Stimulated activated CD8-positive, alpha-beta memory T cell treated with anti-CD3 and anti-CD28 coated beads, Interleukin-2, amount 100 ng/mL, for 1 hour (primary cell): Measurements from ENCODE around the gene TGIF2LX.
"Not testable (repeated sequence)": the region's sequence is repeated elsewhere in the genome, so short reads cannot be mapped to it uniquely, and the experiment has no call there.

Experiments
- DNase-seq, 2 donors: peaks; one replicate each; pipeline ENCODE4 v3.0.0-alpha.2; 2020; ENCODE audit warnings: low read depth in 2 of 2

Gene TGIF2LX

DNA sequence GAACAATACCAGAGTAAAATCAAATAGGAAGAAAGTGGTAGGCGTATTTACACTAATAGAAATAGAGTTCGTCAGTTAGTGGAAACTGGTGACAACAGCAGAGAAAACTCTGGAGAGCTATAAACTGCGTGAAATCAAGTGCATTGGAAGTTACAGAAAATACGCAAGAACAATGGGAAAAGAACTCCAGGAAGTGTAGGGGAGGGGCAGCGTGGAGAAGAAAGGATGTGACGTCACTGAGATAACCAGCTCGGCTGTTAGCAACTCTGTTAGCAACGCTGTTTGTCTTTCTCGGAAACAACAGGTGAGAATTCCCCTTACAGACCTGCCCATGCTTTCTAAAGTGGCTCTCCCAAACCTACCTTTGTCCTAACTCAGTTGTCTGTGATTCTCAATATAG is at the start of gene TGIF2LX:
TSS of gene TGIF2LX (plus strand) at position 244 of the 400 bp plus-strand sequence. CDS start 178 bp downstream, outside the sequence.
- DNase-seq: not testable (repeated sequence)

DNA sequence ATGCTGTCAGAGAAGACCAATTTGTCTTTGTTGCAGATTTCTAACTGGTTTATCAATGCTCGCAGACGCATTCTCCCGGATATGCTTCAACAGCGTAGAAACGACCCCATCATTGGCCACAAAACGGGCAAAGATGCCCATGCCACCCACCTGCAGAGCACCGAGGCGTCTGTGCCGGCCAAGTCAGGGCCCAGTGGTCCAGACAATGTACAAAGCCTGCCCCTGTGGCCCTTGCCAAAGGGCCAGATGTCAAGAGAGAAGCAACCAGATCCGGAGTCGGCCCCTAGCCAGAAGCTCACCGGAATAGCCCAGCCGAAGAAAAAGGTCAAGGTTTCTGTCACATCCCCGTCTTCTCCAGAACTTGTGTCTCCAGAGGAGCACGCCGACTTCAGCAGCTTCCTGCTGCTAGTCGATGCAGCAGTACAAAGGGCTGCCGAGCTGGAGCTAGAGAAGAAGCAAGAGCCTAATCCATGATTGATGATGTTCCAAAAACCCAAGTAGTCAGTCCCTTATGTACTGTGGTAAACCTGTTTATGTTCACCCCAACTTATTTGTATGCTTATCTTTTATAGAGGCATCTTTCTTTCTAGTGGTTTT is 728 bp downstream of the TGIF2LX start:
- not testable (repeated sequence) for DNase-seq

DNA sequence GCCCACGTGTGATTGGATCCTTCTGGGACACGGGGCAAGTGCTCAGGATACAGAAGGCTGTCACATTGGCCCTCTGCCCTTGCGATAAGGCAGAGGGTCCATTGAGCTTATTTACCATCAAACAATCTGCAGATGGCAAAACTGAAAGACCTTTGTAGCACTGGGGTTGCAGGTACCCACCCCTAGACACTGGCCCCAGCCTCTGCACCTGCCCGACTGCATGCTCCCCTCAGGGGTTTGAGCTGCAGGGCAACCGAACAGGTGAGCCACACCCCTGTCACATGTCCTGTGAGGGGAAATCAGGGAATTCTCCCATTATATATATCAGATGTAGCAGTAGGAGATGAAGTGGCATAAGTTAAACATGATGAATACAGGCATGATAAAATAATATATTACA is 21.4 kb downstream of the TGIF2LX start:
- DNase-seq: not testable (repeated sequence)

DNA sequence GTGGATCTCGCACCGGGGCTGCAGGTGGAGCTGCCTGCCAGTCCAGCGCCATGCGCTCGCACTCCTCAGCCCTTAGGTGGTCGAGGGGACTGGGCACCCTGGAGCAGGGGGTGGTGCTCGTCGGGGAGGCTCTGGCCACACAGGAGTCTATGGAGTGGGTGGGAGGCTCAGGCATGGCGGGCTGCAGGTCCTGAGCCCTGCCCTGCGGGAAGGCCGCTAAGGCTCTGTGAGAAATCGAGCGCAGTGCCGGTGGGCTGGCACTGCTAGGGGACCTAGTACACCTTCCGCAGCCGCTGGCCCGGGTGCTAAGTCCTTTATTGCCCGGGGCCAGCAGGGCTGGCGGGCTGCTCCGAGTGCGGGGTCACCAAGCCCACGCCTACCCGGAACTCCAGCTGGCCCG is 43.9 kb downstream of the TGIF2LX start:
- DNase-seq: not testable (repeated sequence)
